Testis (tissue), 3 donors: ENCODE results near the gene BIRC7. TPM values are rescaled to one million over a fixed set of nuclear protein-coding genes. Genes with fewer than 3 reads are reported as not detected.
"Not testable (repeated sequence)": the region's sequence is repeated elsewhere in the genome, so short reads cannot be mapped to it uniquely, and the experiment has no call there.

Source experiments
- DNase-seq: peaks from one replicate; pipeline ENCODE4 v3.0.0-alpha.2; 2019
- H3K27ac ChIP-seq, 2 donors: fragments of 200-600 bp; sonication (generic); one replicate each; pipeline ENCODE4 v1.5.1; 2019
- H3K27me3 ChIP-seq: fragments of 200-600 bp; sonication (generic); one replicate; pipeline ENCODE4 v1.5.1; 2019
- H3K36me3 ChIP-seq: fragments of 200-600 bp; sonication (generic); one replicate; pipeline ENCODE4 v1.5.1; 2017; ENCODE audit warnings: low read depth; ENCODE audit errors: missing control alignments
- H3K4me1 ChIP-seq: fragments of 200-600 bp; sonication (generic); one replicate; pipeline ENCODE4 v1.5.1; 2019
- H3K4me3 ChIP-seq, 2 donors: fragments of 200-600 bp; sonication (generic); one replicate each; pipeline ENCODE4 v1.5.1; 2017 to 2019
- H3K9me3 ChIP-seq: fragments of 200-600 bp; sonication (generic); one replicate; pipeline ENCODE4 v1.5.1; 2017
- POLR2A ChIP-seq: fragments of 450-650 bp; IDR thresholded peaks from one replicate; pipeline ENCODE4 v1.6.1; 2017; ENCODE audit warnings: antibody characterized with exemption, mild to moderate bottlenecking, moderate library complexity
- WGBS, 2 donors: methylation state at CpG; one replicate each; pipeline ENCODE4 v1.1.5; 2018; 5-methylcytosine and 5-hydroxymethylcytosine counted together
- intact Hi-C: fragments of 100-400 bp; cut with DNase I; formaldehyde crosslinking; loops from one replicate; pipeline ENCODE4 v1.15.1; 2023; ENCODE audit warnings: low total_unique reads
- polyA plus RNA-seq: library from polyadenylated mRNA; stranded (reverse); fragments of 350-450 nt; fragmentation: Illumina TruSeq; extraction: RNeasy Lipid Tissue Mini Kit (QIAGEN cat#74804); gene quantifications from one replicate; pipeline ENCODE4 v1.2.3, GENCODE V29; 2014; ENCODE audit warnings: low read depth, low replicate concordance; ENCODE audit not compliant: insufficient read depth
- total RNA-seq, 2 donors: library from RNA; depleted of rRNA; stranded (reverse); fragments of >200 nt; gene quantifications; one replicate each; pipeline ENCODE4 v1.2.3, GENCODE V29; 2016
- TF ChIP-seq, protein P1 (sequence below), 3 experiments: fragments of 450-650 bp in 2 of 3; fragments of 200-600 bp in 1 of 3; sonication (generic) in 1 of 3; IDR thresholded peaks; one replicate each; pipeline ENCODE4 v1.5.1; 2016 to 2019; ENCODE audit warnings: antibody characterized with exemption in 3 of 3, mild to moderate bottlenecking in 2 of 3, moderate library complexity in 1 of 3

Gene BIRC7
- total and polyA plus RNA-seq, 3 donors from 2014 or later: 0.24 to 0.33 (median 0.25) TPM

GRCh38 chr20:63251350-63251749, 15.6 kb downstream of the BIRC7 start:
- H3K36me3 ChIP-seq, H3K4me3 ChIP-seq, H3K27me3 ChIP-seq, intact Hi-C loops, H3K9me3 ChIP-seq, H3K27ac ChIP-seq: not testable (repeated sequence)
- peak; percentile 62 for DNase-seq
- TF ChIP-seq, protein P1, sequence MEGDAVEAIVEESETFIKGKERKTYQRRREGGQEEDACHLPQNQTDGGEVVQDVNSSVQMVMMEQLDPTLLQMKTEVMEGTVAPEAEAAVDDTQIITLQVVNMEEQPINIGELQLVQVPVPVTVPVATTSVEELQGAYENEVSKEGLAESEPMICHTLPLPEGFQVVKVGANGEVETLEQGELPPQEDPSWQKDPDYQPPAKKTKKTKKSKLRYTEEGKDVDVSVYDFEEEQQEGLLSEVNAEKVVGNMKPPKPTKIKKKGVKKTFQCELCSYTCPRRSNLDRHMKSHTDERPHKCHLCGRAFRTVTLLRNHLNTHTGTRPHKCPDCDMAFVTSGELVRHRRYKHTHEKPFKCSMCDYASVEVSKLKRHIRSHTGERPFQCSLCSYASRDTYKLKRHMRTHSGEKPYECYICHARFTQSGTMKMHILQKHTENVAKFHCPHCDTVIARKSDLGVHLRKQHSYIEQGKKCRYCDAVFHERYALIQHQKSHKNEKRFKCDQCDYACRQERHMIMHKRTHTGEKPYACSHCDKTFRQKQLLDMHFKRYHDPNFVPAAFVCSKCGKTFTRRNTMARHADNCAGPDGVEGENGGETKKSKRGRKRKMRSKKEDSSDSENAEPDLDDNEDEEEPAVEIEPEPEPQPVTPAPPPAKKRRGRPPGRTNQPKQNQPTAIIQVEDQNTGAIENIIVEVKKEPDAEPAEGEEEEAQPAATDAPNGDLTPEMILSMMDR (IDR thresholded peaks at IDR 0.05): peak in 1 of 3 experiments; percentile 15
- H3K4me1 ChIP-seq: peaks cover 23% of the 10 kb centered on the region
- WGBS, 2 donors: 65 to 71% methylated on average over 12 to 14 of the region's 14 CpGs

DNA sequence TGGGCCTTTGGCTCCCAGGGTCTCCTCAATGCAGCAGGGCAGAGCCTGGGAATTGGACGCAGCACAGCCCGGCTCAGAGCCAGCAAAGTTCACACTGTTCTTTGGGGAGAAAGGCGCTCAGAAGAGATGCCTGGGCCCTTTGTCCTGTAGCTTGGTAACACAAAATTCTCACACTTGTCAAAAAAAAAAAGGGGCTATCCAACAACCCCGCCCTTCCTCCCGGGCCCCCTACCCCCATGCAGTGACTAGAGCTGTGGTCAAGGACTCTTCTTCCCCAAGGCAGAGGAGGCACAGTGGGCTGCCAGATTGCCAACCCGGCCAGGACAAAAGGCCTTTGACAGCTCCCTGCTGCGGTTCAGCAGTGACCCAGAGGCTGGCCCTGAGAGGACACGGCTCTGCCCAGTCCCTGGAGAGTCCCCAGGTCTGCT, 16.6 kb downstream of the BIRC7 start:
- intact Hi-C loops: no loop called here
- Histone ChIP-seq H3K36me3 (no peaks in the 10 kb centered on the region), H3K27me3 (no peaks in the 10 kb centered on the region), H3K27ac (no peak overlapping the region), H3K9me3 (no peaks in the 10 kb centered on the region), H3K4me3 (no peak overlapping the region), H3K4me1 (peaks cover 23% of the 10 kb centered on the region)
- TF ChIP-seq, protein P1 (IDR thresholded peaks at IDR 0.05): no peak
- no peak for TF ChIP-seq POLR2A
- 60% methylated on average over 1 to 8 of the region's 8 CpGs for WGBS, 2 donors
- DNase-seq: no peak

- WGBS, 2 donors: 11 to 21% methylated on average over 12 to 16 of the region's 16 CpGs
- intact Hi-C loops: no loop called here
- DNase-seq: no peak
- Histone ChIP-seq H3K27me3 (no peaks in the 10 kb centered on the region), H3K4me1 (peaks cover 23% of the 10 kb centered on the region), H3K9me3 (no peaks in the 10 kb centered on the region), H3K36me3 (no peaks in the 10 kb centered on the region), H3K27ac (peak overlapping the region in 1 of 2 donors; percentile 19), H3K4me3 (peak overlapping the region; percentile 13 to 57)
- TF ChIP-seq POLR2A: no peak
- TF ChIP-seq, protein P1 (IDR thresholded peaks at IDR 0.05): no peak
Measured at GRCh38 chr20:63253065-63253437, 17.3 kb downstream of the BIRC7 start.

DNA sequence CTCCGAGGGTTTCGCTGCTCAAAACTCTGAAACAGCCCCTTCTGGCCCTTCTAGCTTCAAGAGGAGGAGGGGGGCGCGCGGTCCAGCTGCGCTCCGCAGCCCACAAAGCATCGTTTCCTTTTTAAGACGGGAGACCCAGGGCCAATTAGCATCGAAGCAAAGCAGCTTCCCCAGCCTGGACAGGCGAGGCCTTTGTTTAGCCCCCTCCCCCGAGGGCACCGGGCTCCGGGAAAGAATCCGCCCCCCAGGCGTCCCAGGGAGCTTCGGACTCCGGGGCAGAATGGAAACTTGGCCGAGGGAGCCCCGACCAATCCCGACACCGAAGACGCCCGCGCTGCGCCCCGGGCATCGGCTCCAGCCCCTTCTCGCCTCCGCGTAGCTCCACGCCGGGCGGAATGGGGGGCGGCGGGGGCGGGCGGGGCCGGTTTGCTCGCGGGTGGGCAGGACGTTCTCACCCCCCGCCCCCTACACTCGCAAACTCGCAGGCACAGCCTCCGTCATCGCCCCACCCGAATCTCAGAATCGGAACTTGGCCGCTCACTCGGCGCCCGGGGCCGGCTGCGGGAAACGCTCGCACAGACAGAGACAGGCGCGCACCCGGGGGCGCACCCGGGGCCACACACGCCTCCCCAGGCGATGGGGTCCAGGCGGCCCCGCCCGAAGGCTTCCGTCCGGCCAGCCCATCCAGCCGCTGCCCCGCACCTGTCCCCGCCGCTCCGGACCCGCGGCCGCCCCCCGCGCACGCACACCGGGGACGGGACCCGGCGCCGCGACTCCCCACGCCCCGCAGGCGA, 17.9 kb downstream of the BIRC7 start:
- Histone ChIP-seq H3K27me3 (no peaks in the 10 kb centered on the region), H3K4me3 (peak overlapping the region; percentile 13 to 57), H3K4me1 (peaks cover 23% of the 10 kb centered on the region), H3K36me3 (no peaks in the 10 kb centered on the region), H3K9me3 (no peaks in the 10 kb centered on the region), H3K27ac (peak overlapping the region in 1 of 2 donors; percentile 19)
- intact Hi-C loops: no loop called here
- DNase-seq: peak; percentile 50
- WGBS, 2 donors: 0 to 2% methylated on average over 9 to 33 of the region's 89 CpGs
- TF ChIP-seq POLR2A: no peak
- TF ChIP-seq, protein P1 (IDR thresholded peaks at IDR 0.05): no peak

DNA sequence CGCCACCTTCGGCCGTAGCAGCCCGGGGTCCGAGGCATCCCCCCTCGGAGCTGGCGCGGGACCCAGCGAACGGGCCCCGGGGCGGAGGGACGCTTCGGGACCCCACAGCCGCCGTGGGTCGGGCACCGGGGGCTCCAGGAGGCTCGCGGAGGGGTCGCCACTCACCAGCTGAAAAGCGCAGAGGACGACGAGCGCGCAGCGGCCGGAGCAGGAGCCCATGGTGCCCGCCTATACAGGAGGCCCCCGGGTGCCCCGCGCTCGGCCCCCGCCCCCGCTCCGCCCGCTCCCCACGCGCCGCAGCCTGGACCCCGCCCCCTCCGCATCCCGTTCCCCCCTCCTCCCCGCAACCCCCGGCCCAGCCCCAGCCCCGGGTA, 18.5 kb downstream of the BIRC7 start, which contains the start of gene NKAIN4:
Gene NKAIN4, minus strand, starts transcription at position 232 of the 374 bp plus-strand sequence. Its CDS starts 13 bp downstream, at position 219.
- intact Hi-C loops: no loop called here
- Histone ChIP-seq H3K4me3 (peak within 1 kb of the TSS; percentile 13 to 57), H3K4me1 (peaks cover 23% of the 10 kb centered on the region), H3K27me3 (no peaks in the 10 kb centered on the region), H3K9me3 (no peaks in the 10 kb centered on the region), H3K36me3 (no peaks in the 10 kb centered on the region), H3K27ac (peak within 1 kb of the TSS in 1 of 2 donors; percentile 19)
- no peak for DNase-seq
- TF ChIP-seq POLR2A: no peak
- TF ChIP-seq, protein P1 (IDR thresholded peaks at IDR 0.05): no peak
- WGBS, 2 donors: no CpG with 5 or more reads among the region's 46 CpGs
